Testis (tissue), 3 donors: ENCODE data around the gene PCBP3. TPM values are rescaled to one million over a fixed set of nuclear protein-coding genes. Genes with fewer than 3 reads are reported as not detected.

Experiments used
- DNase-seq: peaks from one replicate; pipeline ENCODE4 v3.0.0-alpha.2; 2019
- H3K27ac ChIP-seq, 2 donors: fragments of 200-600 bp; sonication (generic); one replicate each; pipeline ENCODE4 v1.5.1; 2019
- H3K27me3 ChIP-seq: fragments of 200-600 bp; sonication (generic); one replicate; pipeline ENCODE4 v1.5.1; 2019
- H3K36me3 ChIP-seq: fragments of 200-600 bp; sonication (generic); one replicate; pipeline ENCODE4 v1.5.1; 2017; ENCODE audit warnings: low read depth; ENCODE audit errors: missing control alignments
- H3K4me1 ChIP-seq: fragments of 200-600 bp; sonication (generic); one replicate; pipeline ENCODE4 v1.5.1; 2019
- H3K4me3 ChIP-seq, 2 donors: fragments of 200-600 bp; sonication (generic); one replicate each; pipeline ENCODE4 v1.5.1; 2017 to 2019
- H3K9me3 ChIP-seq: fragments of 200-600 bp; sonication (generic); one replicate; pipeline ENCODE4 v1.5.1; 2017
- CTCF ChIP-seq, 3 experiments: fragments of 450-650 bp in 2 of 3; fragments of 200-600 bp in 1 of 3; sonication (generic) in 1 of 3; IDR thresholded peaks; one replicate each; pipeline ENCODE4 v1.5.1; 2016 to 2019; ENCODE audit warnings: antibody characterized with exemption in 3 of 3, mild to moderate bottlenecking in 2 of 3, moderate library complexity in 1 of 3
- POLR2A ChIP-seq: fragments of 450-650 bp; IDR thresholded peaks from one replicate; pipeline ENCODE4 v1.6.1; 2017; ENCODE audit warnings: antibody characterized with exemption, mild to moderate bottlenecking, moderate library complexity
- WGBS, 2 donors: methylation state at CpG; one replicate each; pipeline ENCODE4 v1.1.5; 2018; 5-methylcytosine and 5-hydroxymethylcytosine counted together
- intact Hi-C: fragments of 100-400 bp; cut with DNase I; formaldehyde crosslinking; loops from one replicate; pipeline ENCODE4 v1.15.1; 2023; ENCODE audit warnings: low total_unique reads
- polyA plus RNA-seq: library from polyadenylated mRNA; stranded (reverse); fragments of 350-450 nt; fragmentation: Illumina TruSeq; extraction: RNeasy Lipid Tissue Mini Kit (QIAGEN cat#74804); gene quantifications from one replicate; pipeline ENCODE4 v1.2.3, GENCODE V29; 2014; ENCODE audit warnings: low read depth, low replicate concordance; ENCODE audit not compliant: insufficient read depth
- total RNA-seq, 2 donors: library from RNA; depleted of rRNA; stranded (reverse); fragments of >200 nt; gene quantifications; one replicate each; pipeline ENCODE4 v1.2.3, GENCODE V29; 2016

PCBP3 gene
- total and polyA plus RNA-seq, 3 donors from 2014 or later, result 35.7 to 58.3 (median 38.0) TPM

GRCh38 chr21:45918011-45918410 lies 274.5 kb downstream of the PCBP3 start:
- Histone ChIP-seq H3K4me1 (peaks cover 3% of the 10 kb centered on the region), H3K9me3 (no peaks in the 10 kb centered on the region), H3K27me3 (no peaks in the 10 kb centered on the region), H3K36me3 (no peaks in the 10 kb centered on the region), H3K4me3 (no peak overlapping the region), H3K27ac (no peak overlapping the region)
- 94% methylated on average over 11 of the region's 11 CpGs for whole genome bisulfite sequencing, 2 donors
- no peak for DNase-seq
- TF ChIP-seq POLR2A, result no peak
- TF ChIP-seq CTCF (IDR thresholded peaks at IDR 0.05), result no peak
- intact Hi-C loops, result no loop called here

GRCh38 chr21:45918835-45919447 lies 275.4 kb downstream of the PCBP3 start:
- no peak for DNase-seq
- no peaks in the 10 kb centered on the region for H3K27me3 ChIP-seq
- H3K4me1 ChIP-seq, result peaks cover 3% of the 10 kb centered on the region
- H3K4me3 ChIP-seq, result no peak overlapping the region
- intact Hi-C loops, result no loop called here
- WGBS, 2 donors, result 85 to 88% methylated on average over 20 of the region's 20 CpGs
- no peaks in the 10 kb centered on the region for H3K36me3 ChIP-seq
- H3K27ac ChIP-seq, result no peak overlapping the region
- TF ChIP-seq POLR2A, result no peak
- no peak for TF ChIP-seq CTCF (IDR thresholded peaks at IDR 0.05)
- no peaks in the 10 kb centered on the region for H3K9me3 ChIP-seq

- H3K9me3 ChIP-seq, result no peaks in the 10 kb centered on the region
- no peaks in the 10 kb centered on the region for H3K27me3 ChIP-seq
- H3K27ac ChIP-seq, result no peak overlapping the region
- H3K4me3 ChIP-seq, result no peak overlapping the region
- no peak for TF ChIP-seq POLR2A
- TF ChIP-seq CTCF (IDR thresholded peaks at IDR 0.05), result no peak
- intact Hi-C loops, result no loop called here
- no peak for DNase-seq
- peaks cover 3% of the 10 kb centered on the region for H3K4me1 ChIP-seq
- H3K36me3 ChIP-seq, result no peaks in the 10 kb centered on the region
- 87 to 91% methylated on average over 15 of the region's 15 CpGs for WGBS, 2 donors
Observed at GRCh38 chr21:45919593-45919992, 276.1 kb downstream of the PCBP3 start.

DNA sequence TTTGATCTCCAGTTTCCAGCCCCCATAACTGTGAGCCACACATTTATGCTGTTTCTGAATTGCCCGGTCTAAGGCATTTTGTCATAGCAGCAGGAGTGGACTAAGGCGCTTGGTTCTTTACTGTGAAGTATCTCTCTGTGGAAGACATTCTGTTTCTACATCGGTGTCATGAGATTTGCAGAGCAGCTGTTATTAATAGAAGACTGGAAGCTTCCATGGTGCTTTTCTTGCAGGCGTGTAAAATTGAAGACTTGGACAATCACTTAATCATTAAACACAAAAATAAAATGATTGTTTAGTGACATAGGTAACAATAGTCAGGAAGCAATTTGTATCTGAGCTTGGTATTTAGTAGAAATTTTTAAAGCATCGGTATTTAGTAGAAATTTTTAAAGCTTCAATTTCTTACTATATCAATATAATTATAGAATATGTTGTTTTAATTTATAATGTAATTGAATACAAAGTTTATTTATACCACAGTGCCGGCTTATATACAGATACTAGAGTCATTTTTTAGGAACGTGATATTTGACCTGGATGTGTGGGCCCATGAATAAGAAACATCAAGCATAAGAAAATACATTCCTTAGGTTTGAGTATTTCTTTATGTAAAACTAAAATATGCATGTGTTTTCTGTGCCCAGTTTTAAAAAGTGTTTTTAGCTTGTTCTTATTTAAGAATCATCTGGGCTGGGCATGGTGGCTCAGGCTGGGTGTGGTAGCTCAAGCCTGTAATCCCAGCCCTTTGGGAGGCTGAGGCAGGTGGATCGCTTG lies 277.5 kb downstream of the PCBP3 start:
- Histone ChIP-seq H3K4me3 (no peak overlapping the region), H3K27me3 (no peaks in the 10 kb centered on the region), H3K4me1 (peaks cover 3% of the 10 kb centered on the region), H3K9me3 (no peaks in the 10 kb centered on the region), H3K36me3 (no peaks in the 10 kb centered on the region), H3K27ac (no peak overlapping the region)
- intact Hi-C loops, result no loop called here
- WGBS, 2 donors, result 94 to 97% methylated on average over 8 of the region's 8 CpGs
- no peak for TF ChIP-seq CTCF (IDR thresholded peaks at IDR 0.05)
- no peak for TF ChIP-seq POLR2A
- no peak for DNase-seq
